Smooth muscle cell (in vitro differentiated cells): ENCODE results near the gene CACNB2. TPM values are rescaled to one million over a fixed set of nuclear protein-coding genes. Genes with fewer than 3 reads are reported as not detected.
"Not testable (repeated sequence)": the region's sequence is repeated elsewhere in the genome, so short reads cannot be mapped to it uniquely, and the experiment has no call there.

Experiments used
- DNase-seq: peaks from one replicate; lab custom pipeline; 2025; ENCODE audit not compliant: unreplicated experiment; lab: John Stamatoyannopoulos, UW
- H2AFZ ChIP-seq: fragments of 200-600 bp; sonication (generic); 2 replicates; pipeline ENCODE4 v1.6.0; 2016; ENCODE audit warnings: antibody characterized with exemption, low read depth, mild to moderate bottlenecking
- H3F3A ChIP-seq: fragments of 200-600 bp; sonication (generic); 2 replicates; pipeline ENCODE4 v1.6.0; 2017; ENCODE audit warnings: antibody characterized with exemption, low read depth
- H3K27ac ChIP-seq: fragments of 200-600 bp; sonication (generic); 2 replicates; pipeline ENCODE4 v1.5.1; 2016; ENCODE audit warnings: low read depth, mild to moderate bottlenecking
- H3K27me3 ChIP-seq: fragments of 200-600 bp; sonication (generic); 2 replicates; pipeline ENCODE4 v1.6.1; 2016; ENCODE audit warnings: low read depth, mild to moderate bottlenecking
- H3K36me3 ChIP-seq: fragments of 200-600 bp; sonication (generic); 2 replicates; pipeline ENCODE4 v1.5.1; 2016; ENCODE audit warnings: low read depth
- H3K4me1 ChIP-seq: fragments of 200-600 bp; sonication (generic); 2 replicates; pipeline ENCODE4 v1.5.1; 2016; ENCODE audit warnings: low read depth
- H3K4me2 ChIP-seq: fragments of 200-600 bp; sonication (generic); 2 replicates; pipeline ENCODE4 v1.6.0; 2016; ENCODE audit warnings: mild to moderate bottlenecking
- H3K4me3 ChIP-seq: fragments of 200-600 bp; sonication (generic); 2 replicates; pipeline ENCODE4 v1.5.1; 2016; ENCODE audit warnings: mild to moderate bottlenecking
- H3K79me2 ChIP-seq: fragments of 200-600 bp; sonication (generic); 2 replicates; pipeline ENCODE4 v1.6.0; 2016; ENCODE audit warnings: low read depth, mild to moderate bottlenecking
- H3K9ac ChIP-seq: fragments of 200-600 bp; sonication (generic); 2 replicates; pipeline ENCODE4 v1.6.0; 2016; ENCODE audit warnings: low read depth
- H3K9me3 ChIP-seq: fragments of 200-600 bp; sonication (generic); replicated peaks from 2 replicates; pipeline ENCODE4 v1.5.1; 2016; ENCODE audit warnings: low read depth
- H4K20me1 ChIP-seq: fragments of 200-600 bp; sonication (generic); 2 replicates; pipeline ENCODE4 v1.6.0; 2016; ENCODE audit warnings: low read depth
- WGBS: methylation state at CpG from one replicate; pipeline ENCODE4 v1.1.7; 2016; ENCODE audit warnings: low lambda C conversion rate; 5-methylcytosine and 5-hydroxymethylcytosine counted together
- polyA plus RNA-seq: library from polyadenylated mRNA; unstranded; fragments of >200 nt; fragmentation: Nextera tagmentation; extraction: Ambion mirVana; gene quantifications from 2 replicates; pipeline ENCODE4 v1.2.1, GENCODE V29; 2016
- total RNA-seq: library from RNA; depleted of rRNA; stranded (reverse); fragments of >200 nt; gene quantifications from 2 replicates; pipeline ENCODE4 v1.2.3, GENCODE V29; 2014
- TF ChIP-seq, protein P1 (sequence below): fragments of 200-600 bp; sonication (generic); IDR thresholded peaks from 2 replicates; pipeline ENCODE4 v1.5.1; 2017; ENCODE audit warnings: borderline replicate concordance, mild to moderate bottlenecking, antibody characterized with exemption; ENCODE audit not compliant: insufficient read depth, poor library complexity, severe bottlenecking

Gene CACNB2
- total and polyA plus RNA-seq, 2 experiments from 2014 or later, result 0.04 to 1.1 TPM

GRCh38 chr10:18204039-18204835 lies 64.0 kb downstream of the CACNB2 start:
- Histone ChIP-seq H3K27me3 (peaks cover 20% of the 10 kb centered on the region), H2AFZ (no peak overlapping the region), H3K4me3 (no peak overlapping the region), H3K4me2 (no peak overlapping the region), H3K27ac (no peak overlapping the region), H3K9me3 (no peaks in the 10 kb centered on the region), H4K20me1 (no peaks in the 10 kb centered on the region), H3K4me1 (no peaks in the 10 kb centered on the region), H3K36me3 (no peaks in the 10 kb centered on the region), H3K9ac (no peak overlapping the region), H3K79me2 (no peaks in the 10 kb centered on the region), H3F3A (no peaks in the 10 kb centered on the region)
- DNase-seq, result no peak
- TF ChIP-seq, protein P1, sequence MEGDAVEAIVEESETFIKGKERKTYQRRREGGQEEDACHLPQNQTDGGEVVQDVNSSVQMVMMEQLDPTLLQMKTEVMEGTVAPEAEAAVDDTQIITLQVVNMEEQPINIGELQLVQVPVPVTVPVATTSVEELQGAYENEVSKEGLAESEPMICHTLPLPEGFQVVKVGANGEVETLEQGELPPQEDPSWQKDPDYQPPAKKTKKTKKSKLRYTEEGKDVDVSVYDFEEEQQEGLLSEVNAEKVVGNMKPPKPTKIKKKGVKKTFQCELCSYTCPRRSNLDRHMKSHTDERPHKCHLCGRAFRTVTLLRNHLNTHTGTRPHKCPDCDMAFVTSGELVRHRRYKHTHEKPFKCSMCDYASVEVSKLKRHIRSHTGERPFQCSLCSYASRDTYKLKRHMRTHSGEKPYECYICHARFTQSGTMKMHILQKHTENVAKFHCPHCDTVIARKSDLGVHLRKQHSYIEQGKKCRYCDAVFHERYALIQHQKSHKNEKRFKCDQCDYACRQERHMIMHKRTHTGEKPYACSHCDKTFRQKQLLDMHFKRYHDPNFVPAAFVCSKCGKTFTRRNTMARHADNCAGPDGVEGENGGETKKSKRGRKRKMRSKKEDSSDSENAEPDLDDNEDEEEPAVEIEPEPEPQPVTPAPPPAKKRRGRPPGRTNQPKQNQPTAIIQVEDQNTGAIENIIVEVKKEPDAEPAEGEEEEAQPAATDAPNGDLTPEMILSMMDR, result no peak
- WGBS, result 69% methylated on average over 6 of the region's 6 CpGs

DNA sequence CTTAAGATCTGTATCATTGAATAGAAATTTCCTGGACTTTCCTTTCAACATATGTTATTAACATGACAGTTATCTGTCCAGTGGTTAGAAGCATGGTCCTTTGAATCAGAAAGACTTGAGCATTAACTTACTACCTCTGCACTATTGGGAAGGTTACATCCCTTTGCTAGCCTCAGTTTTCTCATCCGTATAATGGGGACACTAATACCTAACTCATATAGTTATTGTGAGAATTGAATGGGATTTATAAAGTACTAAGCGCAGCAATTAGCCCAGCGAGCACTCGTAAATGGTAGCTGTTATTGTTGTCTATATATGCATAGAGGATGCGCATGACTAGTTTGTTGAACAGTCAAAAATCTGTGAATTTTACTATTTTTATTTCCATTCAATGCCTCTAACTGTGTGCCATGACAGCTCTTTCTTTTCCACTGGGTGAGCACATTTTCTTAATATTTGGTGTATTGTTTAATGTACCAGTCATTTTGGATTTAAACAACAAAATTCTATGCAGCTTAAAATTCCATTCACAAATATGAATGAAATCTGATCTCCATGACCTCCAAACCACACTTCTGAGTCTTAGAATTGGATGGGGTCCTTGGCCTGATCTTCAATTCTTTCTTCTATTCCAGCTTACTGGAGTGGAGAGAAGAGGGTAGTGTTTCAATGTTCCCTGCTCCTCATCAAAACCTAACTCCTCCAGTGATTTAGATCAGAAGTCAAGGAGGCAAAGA lies 65.0 kb downstream of the CACNB2 start:
- Histone ChIP-seq H3F3A (no peaks in the 10 kb centered on the region), H3K4me1 (no peaks in the 10 kb centered on the region), H4K20me1 (no peaks in the 10 kb centered on the region), H3K9me3 (no peaks in the 10 kb centered on the region), H3K27me3 (peaks cover 29% of the 10 kb centered on the region), H3K79me2 (no peaks in the 10 kb centered on the region), H3K27ac (no peak overlapping the region), H3K36me3 (no peaks in the 10 kb centered on the region), H3K9ac (no peak overlapping the region), H3K4me3 (no peak overlapping the region), H2AFZ (no peak overlapping the region), H3K4me2 (no peak overlapping the region)
- TF ChIP-seq, protein P1, result no peak
- no peak for DNase-seq
- 97% methylated on average over 5 of the region's 5 CpGs for WGBS

DNA sequence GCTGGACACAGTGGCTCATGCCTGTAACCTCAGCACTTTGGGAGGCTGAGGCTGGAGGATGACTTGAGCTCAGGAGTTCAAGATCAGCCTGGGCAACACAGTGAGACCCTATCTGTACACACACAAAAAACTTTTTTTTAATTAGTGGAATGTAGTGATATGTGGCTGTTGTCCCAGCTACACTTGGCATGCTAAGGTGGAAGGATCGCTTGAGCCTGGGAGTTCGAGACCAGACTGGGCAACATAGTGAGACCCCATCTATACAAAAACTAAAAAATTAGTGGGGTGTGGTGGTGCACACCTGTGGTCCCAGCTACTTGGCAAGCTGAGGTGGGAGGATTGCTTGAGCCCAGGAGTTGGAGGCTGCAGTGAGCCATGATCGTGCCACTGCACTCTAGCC lies 68.0 kb downstream of the CACNB2 start:
- H3K27me3 ChIP-seq, result peaks cover 20% of the 10 kb centered on the region
- not testable (repeated sequence) for H3K9ac ChIP-seq, H3K4me1 ChIP-seq, H4K20me1 ChIP-seq, H3K9me3 ChIP-seq, DNase-seq, H3K36me3 ChIP-seq, H3K4me2 ChIP-seq, H3K79me2 ChIP-seq, H3F3A ChIP-seq, H3K27ac ChIP-seq, H2AFZ ChIP-seq, H3K4me3 ChIP-seq
- 97% methylated on average over 3 of the region's 3 CpGs for WGBS

- Histone ChIP-seq H3K27me3 (peaks cover 25% of the 10 kb centered on the region), H3K79me2 (no peaks in the 10 kb centered on the region), H3K36me3 (no peaks in the 10 kb centered on the region), H3K9ac (no peak overlapping the region), H2AFZ (no peak overlapping the region), H4K20me1 (no peaks in the 10 kb centered on the region), H3F3A (no peaks in the 10 kb centered on the region), H3K4me3 (no peak overlapping the region), H3K4me2 (no peak overlapping the region), H3K27ac (no peak overlapping the region), H3K4me1 (no peaks in the 10 kb centered on the region), H3K9me3 (no peaks in the 10 kb centered on the region)
- 49% methylated on average over 2 of the region's 2 CpGs for WGBS
- TF ChIP-seq, protein P1, result no peak
- no peak for DNase-seq
These were observed 69.0 kb downstream of the CACNB2 start for GRCh38 chr10:18209241-18209640.
